GM19239 (cell line): ENCODE results near the gene RHBDL1.

Source experiments
- DNase-seq: peaks from one replicate; pipeline ENCODE4 v3.0.0; 2011; ENCODE audit warnings: low spot score; ENCODE audit not compliant: insufficient read length
- FAIRE-seq: peaks from 2 replicates; lab custom pipeline; 2011; peaks lifted over from hg19 to GRCh38; lab: Jason Lieb, UNC

The RHBDL1 gene

DNA sequence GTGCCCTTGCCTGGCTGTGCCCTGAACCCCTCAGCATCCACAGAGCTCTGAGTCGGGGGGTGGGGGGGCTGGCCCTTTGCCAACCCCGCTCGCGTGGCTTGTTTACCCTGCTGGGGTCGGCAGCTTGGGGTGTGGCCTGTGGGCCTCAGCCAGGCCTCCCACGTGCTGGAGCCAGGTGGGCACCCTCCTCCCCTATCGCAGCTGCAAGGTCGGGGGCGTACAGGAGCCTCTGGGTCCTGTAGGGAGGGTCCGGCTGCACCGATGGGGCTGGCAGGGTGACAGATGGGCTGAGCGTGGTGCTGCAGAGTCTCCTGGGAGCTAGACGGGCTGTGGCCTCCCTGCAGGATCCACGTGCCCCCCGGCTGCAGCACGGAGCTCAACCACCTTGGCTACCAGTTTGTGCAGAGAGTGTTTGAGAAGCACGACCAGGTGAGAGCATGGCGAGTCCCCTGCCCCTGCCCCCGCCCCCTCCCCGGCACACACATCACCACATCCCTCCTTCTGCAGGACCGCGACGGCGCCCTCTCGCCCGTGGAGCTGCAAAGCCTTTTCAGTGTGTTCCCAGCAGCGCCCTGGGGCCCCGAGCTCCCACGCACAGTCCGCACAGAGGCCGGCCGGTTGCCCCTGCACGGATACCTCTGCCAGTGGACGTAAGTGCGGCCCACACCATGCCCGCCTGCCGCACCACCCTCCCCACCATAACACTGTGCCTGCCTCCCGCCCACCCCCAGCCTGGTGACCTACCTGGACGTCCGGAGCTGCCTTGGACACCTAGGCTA is 3.9 kb upstream of the RHBDL1 start:
- no peak for DNase-seq
- FAIRE-seq = no peak

DNA sequence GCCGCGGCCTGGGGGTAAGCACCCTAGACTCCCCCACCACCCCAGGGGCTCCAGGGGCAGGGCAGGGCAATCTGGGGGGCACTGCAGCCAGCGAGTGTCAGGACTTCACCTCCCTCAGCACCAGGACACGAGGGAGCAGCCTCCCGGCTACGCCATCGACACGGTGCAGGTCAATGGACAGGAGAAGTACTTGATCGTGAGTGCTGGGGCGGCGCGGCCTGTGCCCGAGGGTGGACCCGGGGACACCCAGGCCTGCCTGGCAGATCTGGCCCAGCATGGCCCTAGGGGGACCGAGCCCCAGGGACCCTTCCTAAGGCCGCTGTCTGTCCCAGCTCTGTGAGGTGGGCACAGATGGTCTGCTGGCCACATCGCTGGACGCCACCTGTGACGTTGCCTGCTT is 3.1 kb upstream of the RHBDL1 start:
- no peak for FAIRE-seq
- DNase-seq = no peak

DNA sequence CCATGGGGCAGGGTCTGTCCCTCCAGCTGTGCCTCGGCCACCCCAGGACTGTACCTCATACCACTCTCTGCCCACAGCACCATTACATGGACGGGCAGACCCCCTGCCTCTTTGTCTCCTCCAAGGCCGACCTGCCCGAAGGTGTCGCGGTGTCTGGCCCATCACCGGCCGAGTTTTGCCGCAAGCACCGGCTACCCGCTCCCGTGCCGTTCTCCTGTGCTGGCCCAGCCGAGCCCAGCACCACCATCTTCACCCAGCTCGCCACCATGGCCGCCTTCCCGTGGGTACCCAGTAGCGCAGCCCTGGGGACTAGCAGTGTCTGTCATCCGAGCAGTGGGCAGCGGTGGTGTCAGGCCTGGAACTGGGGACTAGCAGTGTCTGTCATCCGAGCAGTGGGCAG is 2.6 kb upstream of the RHBDL1 start:
- FAIRE-seq (no peak), DNase-seq (no peak)

DNA sequence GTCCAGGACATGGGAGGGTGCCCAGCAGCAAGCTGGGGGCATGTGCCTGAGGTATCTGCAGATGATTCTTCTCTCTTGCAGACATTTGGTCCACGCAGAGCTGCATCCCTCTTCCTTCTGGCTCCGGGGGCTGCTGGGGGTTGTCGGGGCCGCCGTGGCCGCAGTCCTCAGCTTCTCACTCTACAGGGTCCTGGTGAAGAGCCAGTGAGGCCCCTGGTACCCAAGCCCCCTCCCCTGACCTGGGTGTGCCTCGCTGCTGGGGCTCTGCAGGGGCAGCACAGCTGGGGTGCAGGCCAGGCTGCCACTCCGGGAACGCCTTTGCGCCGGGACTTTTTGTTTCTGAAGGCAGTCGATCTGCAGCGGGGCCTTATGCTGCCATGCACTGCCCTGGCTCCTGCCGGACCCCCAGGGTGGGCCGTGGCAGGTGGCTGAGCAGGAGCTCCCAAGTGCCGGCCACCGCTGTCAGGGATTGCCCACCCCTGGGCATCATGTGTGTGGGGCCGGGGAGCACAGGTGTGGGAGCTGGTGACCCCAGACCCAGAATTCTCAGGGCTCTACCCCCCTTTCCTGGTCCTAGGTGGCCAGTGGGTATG is 2.0 kb upstream of the RHBDL1 start:
- FAIRE-seq (no peak), DNase-seq (no peak)

- DNase-seq (no peak), FAIRE-seq (no peak)
These were observed 1.1 kb upstream of the RHBDL1 start for GRCh38 chr16:674214-674881.

GRCh38 chr16:675884-676564 is 553 bp downstream of the RHBDL1 start:
- DNase-seq (no peak), FAIRE-seq (no peak)

DNA sequence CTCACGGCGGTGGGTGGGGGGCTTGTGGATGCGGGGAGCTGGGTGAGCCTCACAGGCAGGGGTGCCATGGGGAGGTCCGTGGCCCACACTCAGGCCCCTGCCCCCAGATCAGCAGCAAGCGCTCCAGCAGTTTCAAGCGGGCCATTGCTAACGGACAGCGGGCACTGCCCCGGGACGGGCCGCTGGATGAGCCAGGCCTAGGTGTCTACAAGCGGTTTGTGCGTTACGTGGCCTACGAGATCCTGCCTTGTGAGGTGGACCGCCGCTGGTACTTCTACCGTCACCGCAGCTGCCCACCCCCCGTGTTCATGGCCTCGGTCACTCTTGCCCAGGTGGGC is 1.1 kb downstream of the RHBDL1 start:
- FAIRE-seq = no peak
- no peak for DNase-seq

GRCh38 chr16:676913-677312 is 1.4 kb downstream of the RHBDL1 start:
- FAIRE-seq = no peak
- DNase-seq = no peak

GRCh38 chr16:677316-678190 is 2.1 kb downstream of the RHBDL1 start:
- no peak for FAIRE-seq

DNA sequence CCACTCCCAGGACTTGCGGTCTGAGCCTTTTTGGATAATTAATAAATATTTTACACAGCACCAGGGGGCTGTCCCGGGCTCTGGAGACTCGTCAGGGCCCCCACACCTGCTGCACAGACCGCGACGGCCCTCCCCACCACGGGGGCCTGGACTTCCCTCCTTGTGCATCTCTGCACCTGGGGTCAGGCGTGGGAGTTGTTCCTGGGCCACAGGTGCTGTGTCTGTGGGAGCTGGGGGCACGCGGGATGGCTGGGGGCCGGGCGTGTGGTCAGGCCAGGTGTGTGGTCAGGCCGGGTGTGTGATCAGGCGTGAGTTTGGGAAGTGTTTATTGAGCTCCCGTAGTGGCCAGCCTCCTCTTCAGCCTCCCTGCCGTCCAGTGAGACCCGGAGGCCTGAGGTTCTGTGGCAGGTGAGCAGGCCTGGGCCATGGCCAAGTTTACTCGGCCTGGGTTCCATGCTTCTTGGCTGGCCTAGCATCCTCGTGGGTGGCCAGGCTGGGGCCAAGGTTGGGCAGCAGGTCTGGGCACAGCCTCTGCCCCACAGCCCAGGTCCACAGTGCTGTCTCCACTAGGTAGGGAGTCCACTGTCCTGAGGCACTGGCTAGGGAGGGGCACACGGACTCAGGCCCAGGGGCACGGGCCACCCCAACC is 2.9 kb downstream of the RHBDL1 start:
- FAIRE-seq (no peak), DNase-seq (no peak)

More at GRCh38 chr16:677316-678190, 2.1 kb downstream of the RHBDL1 start:
- DNase-seq = no peak

DNA sequence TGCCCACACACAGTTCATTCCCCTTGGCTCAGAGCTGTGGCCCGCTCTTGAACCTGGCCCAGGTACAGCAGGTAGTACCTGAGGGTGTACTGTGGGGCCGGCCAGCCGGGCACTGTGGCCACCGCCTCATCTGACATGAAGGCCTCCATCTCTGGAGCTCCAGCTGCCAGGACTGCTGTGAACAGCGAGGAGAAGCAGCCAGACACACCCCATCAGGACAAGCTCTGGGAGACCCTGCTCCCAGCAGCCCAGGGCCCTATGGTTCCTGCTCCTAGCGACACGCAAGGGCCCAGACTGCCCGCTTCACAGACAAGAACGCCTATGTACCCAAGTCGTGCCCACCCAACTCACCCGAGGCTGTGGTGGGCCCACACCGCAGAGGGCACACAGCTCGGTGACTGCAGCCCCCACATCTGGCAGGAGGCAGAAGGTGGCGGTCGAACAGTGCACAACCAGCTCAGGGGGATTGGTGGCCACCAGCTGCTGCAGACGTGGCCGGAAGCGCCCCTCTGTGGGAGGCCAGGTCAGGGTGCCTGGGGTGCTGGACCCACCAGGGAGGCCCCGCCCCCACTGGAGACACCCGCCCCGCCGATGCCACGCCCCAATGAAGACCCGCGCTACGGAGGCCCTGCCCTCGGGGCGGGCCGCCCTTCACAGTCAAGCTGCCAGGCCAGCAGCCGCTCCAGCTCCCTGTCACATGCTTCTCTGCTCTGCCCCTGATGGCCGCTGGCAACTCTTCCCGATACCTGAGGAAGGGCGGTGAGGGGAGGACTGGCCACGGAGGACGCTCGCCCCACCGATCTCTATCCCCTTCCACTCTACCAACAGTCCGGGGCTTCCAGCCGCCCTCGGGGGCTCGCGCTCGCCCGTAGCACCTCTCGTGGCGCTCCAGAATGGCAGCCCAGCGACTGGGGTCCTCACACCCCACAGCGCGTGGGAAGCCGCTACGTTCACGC is 3.7 kb downstream of the RHBDL1 start:
- DNase-seq (no peak), FAIRE-seq (peak; percentile 42)

DNA sequence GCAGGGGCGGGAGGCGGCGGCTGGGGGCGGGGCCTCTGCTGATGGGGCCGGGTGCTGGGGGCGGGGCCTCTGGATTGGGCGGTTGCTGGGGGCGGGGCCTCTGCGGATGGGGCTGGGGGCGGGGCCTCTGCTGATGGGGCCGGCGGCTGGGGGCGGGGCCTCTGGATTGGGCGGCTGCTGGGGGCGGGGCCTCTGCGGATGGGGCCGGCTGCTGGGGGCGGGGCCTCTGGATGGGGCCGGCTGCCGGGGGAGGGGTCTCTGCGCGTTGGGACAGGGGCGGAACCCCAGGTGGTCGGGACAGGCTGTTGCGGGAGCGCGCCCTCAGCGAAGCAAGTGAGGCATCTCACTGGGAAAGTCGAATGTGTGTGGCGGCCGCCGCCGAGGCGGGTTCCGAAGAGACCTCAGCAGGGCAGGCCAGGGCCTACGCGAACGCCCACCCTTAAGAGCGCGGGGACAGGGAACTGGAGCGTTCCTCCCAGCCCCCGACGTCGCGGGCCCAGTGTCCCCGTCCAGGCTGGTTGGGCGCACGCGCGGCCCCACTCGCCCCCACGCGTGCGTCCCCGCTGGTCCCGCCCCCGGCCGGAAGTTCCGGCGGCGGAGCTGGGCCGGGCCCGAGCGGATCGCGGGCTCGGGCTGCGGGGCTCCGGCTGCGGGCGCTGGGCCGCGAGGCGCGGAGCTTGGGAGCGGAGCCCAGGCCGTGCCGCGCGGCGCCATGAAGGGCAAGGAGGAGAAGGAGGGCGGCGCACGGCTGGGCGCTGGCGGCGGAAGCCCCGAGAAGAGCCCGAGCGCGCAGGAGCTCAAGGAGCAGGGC is 4.5 kb downstream of the RHBDL1 start, which contains the start of gene STUB1:
TSS of gene STUB1 (plus strand) at position 597 of the 811 bp plus-strand sequence. CDS start at position 713, 116 bp downstream.
- peak; percentile 91 for FAIRE-seq
- DNase-seq = peak; percentile 85

- DNase-seq (no peak), FAIRE-seq (no peak)
These were observed 5.1 kb downstream of the RHBDL1 start for GRCh38 chr16:680625-680945.

DNA sequence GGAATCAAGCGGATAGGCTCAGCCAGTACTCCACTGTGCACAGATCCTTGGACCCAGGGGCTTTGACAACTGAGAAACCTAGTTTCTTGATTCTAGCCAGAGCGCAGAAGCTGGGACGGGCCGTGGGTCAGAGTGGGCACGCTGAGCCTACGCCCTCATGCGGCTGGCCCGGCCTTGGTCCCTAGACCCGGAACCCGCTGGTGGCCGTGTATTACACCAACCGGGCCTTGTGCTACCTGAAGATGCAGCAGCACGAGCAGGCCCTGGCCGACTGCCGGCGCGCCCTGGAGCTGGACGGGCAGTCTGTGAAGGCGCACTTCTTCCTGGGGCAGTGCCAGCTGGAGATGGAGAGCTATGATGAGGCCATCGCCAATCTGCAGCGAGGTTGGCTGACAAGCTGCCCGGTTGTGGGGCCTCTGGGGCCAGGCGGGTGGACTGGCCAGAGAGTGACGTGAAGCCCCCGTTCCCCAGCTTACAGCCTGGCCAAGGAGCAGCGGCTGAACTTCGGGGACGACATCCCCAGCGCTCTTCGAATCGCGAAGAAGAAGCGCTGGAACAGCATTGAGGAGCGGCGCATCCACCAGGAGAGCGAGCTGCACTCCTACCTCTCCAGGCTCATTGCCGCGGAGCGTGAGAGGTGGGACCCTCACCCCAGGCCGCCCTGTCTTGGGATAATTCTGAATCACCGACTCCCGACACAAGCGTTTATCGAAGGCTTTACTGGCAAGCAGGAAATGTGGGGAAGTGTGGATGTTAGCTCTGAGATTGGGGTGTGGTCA is 5.7 kb downstream of the RHBDL1 start:
- no peak for FAIRE-seq
- no peak for DNase-seq

DNA sequence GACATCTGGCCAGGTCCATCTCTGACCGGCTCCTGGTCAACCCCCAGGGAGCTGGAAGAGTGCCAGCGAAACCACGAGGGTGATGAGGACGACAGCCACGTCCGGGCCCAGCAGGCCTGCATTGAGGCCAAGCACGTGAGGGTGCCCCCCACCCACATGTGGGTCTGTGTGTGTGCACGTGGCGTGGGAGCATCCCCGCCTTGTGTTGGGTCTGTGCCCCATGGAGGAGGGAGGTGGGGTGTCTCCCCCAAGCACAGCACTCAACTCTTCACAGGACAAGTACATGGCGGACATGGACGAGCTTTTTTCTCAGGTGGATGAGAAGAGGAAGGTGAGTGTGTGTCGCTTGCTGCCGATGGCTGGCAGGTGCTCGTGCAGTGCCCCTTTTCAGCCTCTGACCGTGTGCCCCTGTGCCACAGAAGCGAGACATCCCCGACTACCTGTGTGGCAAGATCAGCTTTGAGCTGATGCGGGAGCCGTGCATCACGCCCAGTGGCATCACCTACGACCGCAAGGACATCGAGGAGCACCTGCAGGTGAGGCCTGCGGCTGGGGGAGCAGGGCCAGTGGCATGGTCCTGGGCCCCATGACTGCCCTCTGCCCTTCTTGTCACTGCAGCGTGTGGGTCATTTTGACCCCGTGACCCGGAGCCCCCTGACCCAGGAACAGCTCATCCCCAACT is 6.4 kb downstream of the RHBDL1 start:
- FAIRE-seq (no peak), DNase-seq (no peak)
